Activated naive CD4-positive, alpha-beta T cell treated with anti-CD3 and anti-CD28 coated beads, Interleukin-2, amount 50 U/mL, for 72 hours (primary cell): ENCODE measurements around the gene EBF3. TPM values are rescaled to one million over a fixed set of nuclear protein-coding genes. Genes with fewer than 3 reads are reported as not detected.

Source experiments
- ATAC-seq, 2 donors: fragments of 150-1000 bp; cut with Tn5 transposase; 2 replicates each; pipeline ENCODE4 v1.10.0; 2021; ENCODE audit warnings: mild to moderate bottlenecking in 2 of 2, moderate library complexity in 2 of 2
- DNase-seq, 2 donors: peaks; one replicate each; pipeline ENCODE4 v3.0.0; 2021 to 2022; ENCODE audit warnings: low spot score in 2 of 2
- H3K27ac Mint-ChIP-seq, 2 donors: one replicate each; pipeline ENCODE4 v1.8.0; 2022; ENCODE audit warnings: mild to moderate bottlenecking in 2 of 2, mixed read lengths in 2 of 2
- H3K36me3 Mint-ChIP-seq, 2 donors: one replicate each; pipeline ENCODE4 v1.8.0; 2022; ENCODE audit warnings: mixed read lengths in 2 of 2
- H3K9me3 Mint-ChIP-seq, 2 donors: one replicate each; pipeline ENCODE4 v1.8.0; 2022; ENCODE audit warnings: mixed read lengths in 2 of 2
- total RNA-seq, 2 donors: library from RNA; stranded (reverse); gene quantifications; one replicate each; pipeline ENCODE4 v1.2.3, GENCODE V29; 2022

Gene EBF3
- total RNA-seq, 2 donors from 2014 or later, result not detected

- Mint-ChIP-seq H3K27ac (no peak overlapping the region), H3K9me3 (peaks cover 0 to 14% of the 10 kb centered on the region in 2 donors), H3K36me3 (peaks cover 9 to 10% of the 10 kb centered on the region in 2 donors)
- ATAC-seq, result no peak
- no peak for DNase-seq
Measured at GRCh38 chr10:129814681-129815646, 149.1 kb downstream of the EBF3 start.

GRCh38 chr10:129812398-129812797 is 151.7 kb downstream of the EBF3 start:
- H3K36me3 Mint-ChIP-seq, result peaks cover 0 to 1% of the 10 kb centered on the region in 2 donors
- no peaks in the 10 kb centered on the region for H3K9me3 Mint-ChIP-seq
- H3K27ac Mint-ChIP-seq, result no peak overlapping the region
- DNase-seq (no peak), ATAC-seq (no peak)

GRCh38 chr10:129811208-129811607 is 152.9 kb downstream of the EBF3 start:
- Mint-ChIP-seq H3K27ac (no peak overlapping the region), H3K36me3 (peaks cover 11 to 12% of the 10 kb centered on the region in 2 donors)
- no peak for ATAC-seq

GRCh38 chr10:129809841-129810240 is 154.2 kb downstream of the EBF3 start:
- Mint-ChIP-seq H3K27ac (no peak overlapping the region), H3K9me3 (peaks cover 10 to 13% of the 10 kb centered on the region in 2 donors), H3K36me3 (peaks cover 15 to 18% of the 10 kb centered on the region in 2 donors)
- DNase-seq (no peak), ATAC-seq (no peak)

More at GRCh38 chr10:129811208-129811607, 152.9 kb downstream of the EBF3 start:
- peaks cover 6% of the 10 kb centered on the region in 2 donors for H3K9me3 Mint-ChIP-seq
- DNase-seq, result no peak

- peaks cover 13% of the 10 kb centered on the region in 2 donors for H3K9me3 Mint-ChIP-seq
- DNase-seq (no peak), ATAC-seq (no peak)
- no peak overlapping the region for H3K27ac Mint-ChIP-seq
- H3K36me3 Mint-ChIP-seq, result peaks cover 17 to 18% of the 10 kb centered on the region in 2 donors
Measured at GRCh38 chr10:129809431-129809830, 154.6 kb downstream of the EBF3 start.

GRCh38 chr10:129808092-129808983 is 155.7 kb downstream of the EBF3 start:
- DNase-seq (no peak), ATAC-seq (no peak)
- Mint-ChIP-seq H3K27ac (no peak overlapping the region), H3K9me3 (peaks cover 20 to 21% of the 10 kb centered on the region in 2 donors), H3K36me3 (peaks cover 25 to 28% of the 10 kb centered on the region in 2 donors)

- peaks cover 25 to 34% of the 10 kb centered on the region in 2 donors for H3K36me3 Mint-ChIP-seq
Measured at GRCh38 chr10:129807211-129807610, 156.9 kb downstream of the EBF3 start.

GRCh38 chr10:129800796-129801340 is 163.2 kb downstream of the EBF3 start:
- H3K27ac Mint-ChIP-seq, result no peak overlapping the region
- no peak for ATAC-seq
- H3K36me3 Mint-ChIP-seq, result peaks cover 19 to 23% of the 10 kb centered on the region in 2 donors
- H3K9me3 Mint-ChIP-seq, result peaks cover 15 to 25% of the 10 kb centered on the region in 2 donors
- DNase-seq, result no peak

More at GRCh38 chr10:129807211-129807610, 156.9 kb downstream of the EBF3 start:
- no peak for DNase-seq
- Mint-ChIP-seq H3K27ac (no peak overlapping the region), H3K9me3 (peaks cover 23 to 26% of the 10 kb centered on the region in 2 donors)
- ATAC-seq, result no peak

GRCh38 chr10:129799942-129800341 is 164.1 kb downstream of the EBF3 start:
- DNase-seq, result no peak
- Mint-ChIP-seq H3K36me3 (peaks cover 21 to 23% of the 10 kb centered on the region in 2 donors), H3K9me3 (peaks cover 14 to 26% of the 10 kb centered on the region in 2 donors), H3K27ac (no peak overlapping the region)
- ATAC-seq, result no peak

GRCh38 chr10:129796710-129797420 is 167.2 kb downstream of the EBF3 start:
- ATAC-seq (no peak), DNase-seq (no peak)
- H3K36me3 Mint-ChIP-seq, result peaks cover 18 to 30% of the 10 kb centered on the region in 2 donors
- no peak overlapping the region for H3K27ac Mint-ChIP-seq
- peaks cover 16 to 27% of the 10 kb centered on the region in 2 donors for H3K9me3 Mint-ChIP-seq

- H3K27ac Mint-ChIP-seq, result no peak overlapping the region
- DNase-seq, result no peak
- peaks cover 26 to 50% of the 10 kb centered on the region in 2 donors for H3K9me3 Mint-ChIP-seq
- peaks cover 18 to 44% of the 10 kb centered on the region in 2 donors for H3K36me3 Mint-ChIP-seq
- no peak for ATAC-seq
Measured at GRCh38 chr10:129793996-129794395, 170.1 kb downstream of the EBF3 start.

- Mint-ChIP-seq H3K36me3 (peaks cover 18 to 44% of the 10 kb centered on the region in 2 donors), H3K9me3 (peaks cover 26 to 50% of the 10 kb centered on the region in 2 donors), H3K27ac (no peak overlapping the region)
- DNase-seq (no peak), ATAC-seq (no peak)
Measured at GRCh38 chr10:129793479-129793878, 170.6 kb downstream of the EBF3 start.

- DNase-seq (no peak), ATAC-seq (no peak)
- H3K27ac Mint-ChIP-seq, result no peak overlapping the region
- H3K36me3 Mint-ChIP-seq, result peaks cover 18 to 44% of the 10 kb centered on the region in 2 donors
- peaks cover 26 to 50% of the 10 kb centered on the region in 2 donors for H3K9me3 Mint-ChIP-seq
Measured at GRCh38 chr10:129792864-129793263, 171.2 kb downstream of the EBF3 start.

- no peak for ATAC-seq
- DNase-seq, result no peak
- peaks cover 30 to 54% of the 10 kb centered on the region in 2 donors for H3K9me3 Mint-ChIP-seq
- no peak overlapping the region for H3K27ac Mint-ChIP-seq
- peaks cover 22 to 50% of the 10 kb centered on the region in 2 donors for H3K36me3 Mint-ChIP-seq
Measured at GRCh38 chr10:129792141-129792540, 171.9 kb downstream of the EBF3 start.

- Mint-ChIP-seq H3K9me3 (peaks cover 31 to 53% of the 10 kb centered on the region in 2 donors), H3K36me3 (peaks cover 18 to 51% of the 10 kb centered on the region in 2 donors), H3K27ac (no peak overlapping the region)
- ATAC-seq (no peak), DNase-seq (no peak)
Measured at GRCh38 chr10:129790715-129791446, 173.2 kb downstream of the EBF3 start.
